Measurements from ENCODE around the gene EFNB1. TPM values are rescaled to one million over a fixed set of nuclear protein-coding genes. Genes with fewer than 3 reads are reported as not detected.

Gene EFNB1
- total and polyA plus RNA-seq, 2 of the 4 experiments (the other 2 are of a cell fraction): 17.9 to 26.8 TPM

- no peak overlapping the region for H2BK15ac ChIP-seq (ENCODE audit: low read depth, low read length)
- POLR2A ChIA-PET (ENCODE audit: unreplicated experiment): no interaction called here
- no peak overlapping the region for H2BK5ac ChIP-seq (ENCODE audit: low read depth, low read length, poor library complexity, severe bottlenecking)
- ATAC-seq (ENCODE audit: low read depth): no peak
- no CpG with 5 or more reads among the region's 4 CpGs for WGBS, 2 experiments (ENCODE audit: extremely low coverage in 2 of 2, insufficient read length in 1 of 2)
- no peak for TF ChIP-seq ELK1 (IDR thresholded peaks at IDR 0.05; ENCODE audit: borderline replicate concordance, low read depth, low read length)
- no peak for TF ChIP-seq MAFK (IDR thresholded peaks at IDR 0.05; ENCODE audit: low read depth, low read length)
- no peak for TF ChIP-seq MAZ (IDR thresholded peaks at IDR 0.05; ENCODE audit: borderline replicate concordance, low read depth, low read length)
- TF ChIP-seq POLR2A (IDR thresholded peaks at IDR 0.05; ENCODE audit: low read depth, low read length): no peak
- no peak for TF ChIP-seq SMC3 (IDR thresholded peaks at IDR 0.05; ENCODE audit: low read depth, low read length)
- TF ChIP-seq RFX5 (IDR thresholded peaks at IDR 0.05; ENCODE audit: low read depth, low read length): no peak
- no peak for TF ChIP-seq MXI1 (IDR thresholded peaks at IDR 0.05; ENCODE audit: borderline replicate concordance, low read depth, low read length)
- TF ChIP-seq BHLHE40 (IDR thresholded peaks at IDR 0.05; ENCODE audit: low read depth, low read length): no peak
- TF ChIP-seq USF2 (IDR thresholded peaks at IDR 0.05; ENCODE audit: low read depth, low read length): no peak
- TF ChIP-seq CTCF (conservative IDR thresholded peaks at IDR 0.05; ENCODE audit: low read depth, low read length): no peak
- TF ChIP-seq RAD21 (IDR thresholded peaks at IDR 0.05; ENCODE audit: low read length): no peak
- TF ChIP-seq CEBPB (IDR thresholded peaks at IDR 0.05; ENCODE audit: low read depth, low read length): no peak
- TF ChIP-seq CHD1 (IDR thresholded peaks at IDR 0.05; ENCODE audit: low read depth, low read length): no peak
- no peak for TF ChIP-seq FOS (IDR thresholded peaks at IDR 0.05; ENCODE audit: low read depth, low read length)
- no peak for TF ChIP-seq RCOR1 (IDR thresholded peaks at IDR 0.05; ENCODE audit: insufficient replicate concordance, low read length)
- no peak overlapping the region for H2AK5ac ChIP-seq (ENCODE audit: low read depth, low read length)
- no peaks in the 10 kb centered on the region for H3K9me1 ChIP-seq (ENCODE audit: insufficient read depth, low read length)
- no peak overlapping the region for H3K23ac ChIP-seq (ENCODE audit: low read depth, low read length)
- no peaks in the 10 kb centered on the region for H3K4me1 ChIP-seq (ENCODE audit: control insufficient read depth, insufficient read depth, low read length)
- H4K91ac ChIP-seq (ENCODE audit: insufficient read depth, low read depth, low read length): no peak overlapping the region
- BruUV-seq (replicated peaks): no TSS peak
- dilution Hi-C loops (cut with HindIII; ENCODE audit: low sequenced_read_pairs, unreplicated experiment) (no loop called here), intact Hi-C loops (cut with micrococcal nuclease) (no loop called here), in situ Hi-C loops (cut with MboI; ENCODE audit: low sequenced_read_pairs) (no loop called here)
- H3K27me3 ChIP-seq (ENCODE audit: control insufficient read depth, insufficient read depth, low read length): peaks cover 30% of the 10 kb centered on the region
- H2AK9ac ChIP-seq (replicated peaks; ENCODE audit: low read depth, low read length, poor library complexity): no peak overlapping the region
- H4K5ac ChIP-seq (ENCODE audit: low read depth, low read length): no peak overlapping the region
- no peak for DNase-seq
- H3K4me2 ChIP-seq (ENCODE audit: low read depth, low read length): no peak overlapping the region
- no peak overlapping the region for H3K9ac ChIP-seq (ENCODE audit: low read depth, low read length)
- CTCF ChIA-PET: no interaction called here
- H3K27ac ChIP-seq (ENCODE audit: insufficient read depth, low read length): no peak overlapping the region
- H3K56ac ChIP-seq (ENCODE audit: extremely low read depth, insufficient read depth, low read length): no peak overlapping the region
- H3K9me3 ChIP-seq (ENCODE audit: control insufficient read depth, insufficient read depth, low read length): peaks cover 6% of the 10 kb centered on the region
- H4K8ac ChIP-seq (ENCODE audit: low read depth in 2 of 2, low read length in 2 of 2): no peak overlapping the region
- no peak overlapping the region for H2BK20ac ChIP-seq (ENCODE audit: low read depth, low read length)
- H3K18ac ChIP-seq (ENCODE audit: low read depth, low read length): no peak overlapping the region
- no peaks in the 10 kb centered on the region; the same call in 1 of the 2 replicates for H4K20me1 ChIP-seq (ENCODE audit: insufficient read depth, low read length)
- H3K4ac ChIP-seq (ENCODE audit: low read depth, low read length): no peak overlapping the region
- H2BK120ac ChIP-seq (ENCODE audit: low read depth, low read length): no peak overlapping the region
- no peaks in the 10 kb centered on the region for H3K79me1 ChIP-seq (ENCODE audit: low read depth in 1 of 2, low read length in 2 of 2)
- H3K14ac ChIP-seq (replicated peaks; ENCODE audit: low read depth, low read length): no peak overlapping the region
- no peak overlapping the region for H3K4me3 ChIP-seq (ENCODE audit: insufficient read depth, low read depth, low read length)
- no peaks in the 10 kb centered on the region for H3K36me3 ChIP-seq (ENCODE audit: control insufficient read depth, insufficient read depth, low read length)
- no peak overlapping the region for H2AFZ ChIP-seq (replicated peaks; ENCODE audit: low read length, poor library complexity)
Measured at GRCh38 chrX:68794461-68794860, 34.4 kb upstream of the EFNB1 start.
